ENCODE results near the gene MARCHF10. TPM values are rescaled to one million over a fixed set of nuclear protein-coding genes. Genes with fewer than 3 reads are reported as not detected.

The MARCHF10 gene
- total and polyA plus RNA-seq, 9 of the 15 experiments (the other 6 are each of a cell fraction or from before 2014, with no cell fraction given) = not detected

GRCh38 chr17:62671553-62671952 is 136.6 kb downstream of the MARCHF10 start:
- intact Hi-C loops (cut with micrococcal nuclease) = loop anchor here (10.0 kb wide), 1 partner anchor 733 kb away; no protein-coding TSS in a partner anchor
- H3K9me1 ChIP-seq (ENCODE audit: control insufficient read depth, insufficient read depth, low read length) = no peaks in the 10 kb centered on the region
- no TSS peak for BruUV-seq (replicated peaks)
- H3K27ac ChIP-seq (ENCODE audit: extremely low read depth, low read depth, low read length) = no peak overlapping the region
- no peaks in the 10 kb centered on the region for H3K79me2 ChIP-seq (ENCODE audit: control insufficient read depth, insufficient read depth, low read length)
- no peak overlapping the region for H3K4me3 ChIP-seq
- WGBS (ENCODE audit: insufficient coverage, low coverage, missing lambda C conversion rate) = 23% methylated on average over 9 of the region's 14 CpGs
- no peaks in the 10 kb centered on the region for H3K27me3 ChIP-seq (ENCODE audit: control insufficient read depth in 2 of 2, insufficient read depth in 2 of 2, low read length in 2 of 2)
- ATAC-seq (peak; percentile 59), FAIRE-seq (peak; percentile 19), DNase-seq (ENCODE audit: extremely low read depth in 1 of 4, low spot score in 3 of 4) (peak; percentile 57 to 81 (median 72))
- peak overlapping the region in 1 of 2 experiments; percentile 81; a peak in 2 of 4 replicates for H3K9ac ChIP-seq (ENCODE audit: insufficient read depth in 1 of 2, low read depth in 2 of 2, low read length in 2 of 2)
- H3K4me1 ChIP-seq (replicated peaks in 1 of 2; ENCODE audit: control insufficient read depth in 2 of 2, insufficient read depth in 2 of 2, low read length in 2 of 2) = peaks cover 8 to 43% of the 10 kb centered on the region in 2 experiments; a peak in 4 of 5 replicates
- H3K4me2 ChIP-seq (ENCODE audit: insufficient read depth, low read length) = peak overlapping the region; percentile 42
- in situ Hi-C loops (cut with MboI) = no loop called here
- CTCF ChIA-PET (ENCODE audit: low intra/inter-chr PET ratio) = interaction anchor here (0.7 to 1.8 kb wide), 4 partner anchors 30 to 297 kb away, joined by 3 to 14 read pairs (median 4); no protein-coding TSS in a partner anchor
- no peaks in the 10 kb centered on the region for H4K20me1 ChIP-seq (replicated peaks; ENCODE audit: control insufficient read depth, insufficient read depth, low read length)
- H3K36me3 ChIP-seq (ENCODE audit: control insufficient read depth, insufficient read depth, low read length) = no peaks in the 10 kb centered on the region
- peak overlapping the region; percentile 69 for H2AFZ ChIP-seq (ENCODE audit: low read depth, low read length)
- POLR2A ChIA-PET = interaction anchor here (2.1 kb wide), 1 partner anchor 10 kb away, joined by 8 read pairs; no protein-coding TSS in a partner anchor
- H3K9me3 ChIP-seq (replicated peaks; ENCODE audit: control insufficient read depth, insufficient read depth, low read depth, low read length) = no peaks in the 10 kb centered on the region
- TF ChIP-seq RAD21 (CRISPR knock-in tag; conservative IDR thresholded peaks at IDR 0.05 in 1 of 2, IDR thresholded peaks at IDR 0.05 in 1 of 2) (peak in 1 of 2 experiments; percentile 50; a peak in 2 of 4 replicates), REST (IDR thresholded peaks at IDR 0.05; ENCODE audit: borderline replicate concordance) (peak; percentile 39; the same call in 1 of the 2 replicates), REST (CRISPR knock-in tag; IDR thresholded peaks at IDR 0.05; ENCODE audit: low read depth) (no peak), CTBP1 (IDR thresholded peaks at IDR 0.05; ENCODE audit: borderline replicate concordance) (peak; percentile 33; the same call in 1 of the 2 replicates), PYGO2 (tag; IDR thresholded peaks at IDR 0.05) (no peak), FIP1L1 (IDR thresholded peaks at IDR 0.05; ENCODE audit: low read depth, low read length, poor library complexity, severe bottlenecking) (no peak), DACH1 (IDR thresholded peaks at IDR 0.05; ENCODE audit: partially characterized antibody) (no peak), HMGN3 (IDR thresholded peaks at IDR 0.05; ENCODE audit: borderline replicate concordance, extremely low read depth, insufficient read length, low read depth, low read length) (peak; percentile 28), TAL1 (IDR thresholded peaks at IDR 0.05) (no peak), ZBTB33 (CRISPR knock-in tag; IDR thresholded peaks at IDR 0.05) (peak; percentile 53; the same call in 1 of the 2 replicates), YY1 (IDR thresholded peaks at IDR 0.05; ENCODE audit: borderline replicate concordance in 1 of 3, control insufficient read depth in 1 of 3, extremely low read depth in 1 of 3, insufficient read depth in 3 of 3, insufficient read length in 1 of 3, insufficient replicate concordance in 2 of 3, low read depth in 1 of 3, low read length in 2 of 3) (peak in 1 of 3 experiments; percentile 25)

Measured in K562 (cell line).